H54 (cell line): Measurements from ENCODE around the gene HLF.

Experiments used
- DNase-seq: peaks from one replicate; pipeline ENCODE4 v3.0.0; 2011; ENCODE audit warnings: low spot score, mixed read lengths; ENCODE audit not compliant: insufficient read length
- FAIRE-seq: peaks from 3 replicates; lab custom pipeline; 2011; peaks lifted over from hg19 to GRCh38; lab: Jason Lieb, UNC
- POLR2A ChIP-seq: IDR thresholded peaks from 2 replicates; pipeline ENCODE4 v1.6.1; 2011; ENCODE audit warnings: low read depth, mild to moderate bottlenecking, low read length

HLF gene

DNA sequence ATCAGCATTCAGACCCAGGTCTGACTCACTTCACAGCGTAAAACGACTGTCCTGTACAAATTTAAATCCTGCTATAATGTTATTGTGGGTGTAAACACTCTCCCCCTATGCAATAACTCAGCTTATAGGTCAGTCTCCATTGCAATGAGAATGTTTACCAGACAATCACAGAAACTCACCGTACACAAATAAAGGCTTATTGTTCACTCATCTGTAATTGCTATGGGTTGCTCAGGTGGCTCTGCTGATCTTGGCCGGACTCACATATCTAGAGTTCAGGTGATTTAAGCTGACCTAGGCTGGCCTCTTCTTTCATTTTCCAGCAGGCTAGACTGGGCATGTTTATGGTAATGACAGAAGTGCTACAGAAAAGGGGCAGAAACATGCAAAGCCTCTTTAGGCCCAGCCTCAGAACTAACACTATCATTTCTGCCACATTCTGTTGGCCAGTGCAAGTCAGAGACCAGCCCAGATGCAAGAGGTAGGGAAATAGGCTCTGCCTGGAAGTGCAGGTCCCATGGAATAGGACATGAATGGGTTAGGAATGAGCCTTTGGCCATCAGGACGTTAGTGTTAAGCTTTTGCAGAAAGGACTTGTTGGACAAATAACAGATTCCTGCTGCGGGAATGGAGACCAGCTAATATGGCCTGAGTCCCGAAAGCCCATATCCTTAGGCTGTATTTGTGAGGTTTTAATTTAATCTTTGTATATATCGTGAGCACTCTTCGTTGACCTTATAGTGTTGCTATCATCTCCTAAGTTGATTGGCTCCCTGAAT lies 44.0 kb downstream of the HLF start:
- no peak for DNase-seq
- no peak for FAIRE-seq
- TF ChIP-seq POLR2A = no peak

GRCh38 chr17:55311767-55312375 lies 47.1 kb downstream of the HLF start:
- FAIRE-seq (no peak), DNase-seq (no peak)
- no peak for TF ChIP-seq POLR2A

DNA sequence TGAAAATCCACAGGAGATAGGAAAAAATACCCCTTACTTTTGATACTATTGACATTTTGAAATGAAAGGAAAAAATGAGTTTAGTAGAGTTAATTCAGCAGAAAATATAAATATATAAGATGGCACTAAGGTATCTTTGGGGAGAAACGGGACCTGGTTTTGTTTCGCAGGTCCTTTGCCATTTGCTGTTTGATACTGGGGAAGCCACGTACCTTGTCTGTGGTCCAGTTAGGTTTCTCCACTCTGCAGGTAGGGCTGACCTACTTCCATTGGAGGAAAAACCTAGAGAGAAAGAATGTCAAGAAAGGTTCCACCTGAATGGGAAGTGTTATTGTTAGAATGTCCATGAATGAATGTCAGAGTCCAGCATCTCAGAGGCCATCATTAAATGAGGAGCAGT lies 48.1 kb downstream of the HLF start:
- no peak for DNase-seq
- TF ChIP-seq POLR2A = no peak
- FAIRE-seq = no peak

DNA sequence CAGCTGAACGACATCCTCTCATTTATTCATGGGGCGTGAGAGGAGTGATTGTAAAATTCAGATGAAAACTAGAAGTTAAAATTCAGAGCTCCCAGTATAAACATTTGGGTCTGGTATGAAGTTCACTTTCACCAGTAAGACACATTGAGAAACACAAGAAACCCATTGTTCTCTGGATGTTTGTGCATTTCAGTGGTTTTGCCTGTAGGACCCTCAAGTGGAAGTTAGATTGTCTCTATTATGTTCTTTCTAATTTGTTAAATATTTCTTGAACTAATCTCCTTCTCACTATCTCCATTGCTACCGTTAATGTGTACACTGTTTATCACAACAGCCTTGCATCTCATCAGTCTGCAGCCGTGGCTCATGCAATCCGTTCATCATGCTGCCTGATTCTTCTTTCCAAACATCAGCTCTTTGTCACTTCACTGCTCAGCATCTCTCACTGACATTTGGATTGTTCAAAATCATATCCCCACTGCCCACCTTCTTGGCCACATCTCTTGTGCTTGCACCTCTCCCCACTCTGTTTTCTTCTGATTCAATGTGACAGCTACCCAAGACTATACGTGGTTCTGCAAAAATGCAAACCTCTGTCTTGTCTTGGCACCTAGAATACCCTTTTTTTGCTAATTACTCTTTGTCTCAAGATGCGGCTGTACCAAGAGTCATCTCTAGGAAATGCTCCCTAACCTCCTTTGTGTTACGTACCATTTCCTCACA lies 49.5 kb downstream of the HLF start:
- FAIRE-seq (no peak), DNase-seq (no peak)
- no peak for TF ChIP-seq POLR2A

DNA sequence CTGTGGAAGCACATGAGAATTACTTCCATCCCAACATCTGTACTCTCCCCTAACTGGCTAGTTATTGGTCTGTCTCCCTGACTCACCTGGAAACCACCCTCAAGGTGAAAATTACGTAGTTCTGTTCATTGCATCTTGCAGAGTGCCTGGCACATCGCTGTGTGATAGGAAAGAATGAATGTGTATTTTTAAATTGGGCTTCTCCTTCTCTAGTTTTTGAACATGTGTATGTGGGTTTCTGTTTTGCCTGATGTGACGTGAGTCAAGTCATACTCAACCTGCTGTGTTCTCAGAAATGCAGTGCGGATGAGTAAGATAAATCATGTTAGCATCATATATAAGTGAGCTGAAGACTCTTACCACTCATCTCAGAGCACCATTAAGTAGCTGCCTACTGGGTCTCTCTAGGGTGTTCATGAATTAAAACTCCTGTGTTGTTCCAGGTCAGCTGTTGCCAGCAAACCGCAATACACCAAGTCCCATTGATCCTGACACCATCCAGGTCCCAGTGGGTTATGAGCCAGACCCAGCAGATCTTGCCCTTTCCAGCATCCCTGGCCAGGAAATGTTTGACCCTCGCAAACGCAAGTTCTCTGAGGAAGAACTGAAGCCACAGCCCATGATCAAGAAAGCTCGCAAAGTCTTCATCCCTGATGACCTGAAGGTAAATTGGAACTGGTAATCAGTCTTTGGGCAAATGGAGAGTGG lies 50.2 kb downstream of the HLF start:
- TF ChIP-seq POLR2A = no peak
- no peak for DNase-seq
- FAIRE-seq = no peak

DNA sequence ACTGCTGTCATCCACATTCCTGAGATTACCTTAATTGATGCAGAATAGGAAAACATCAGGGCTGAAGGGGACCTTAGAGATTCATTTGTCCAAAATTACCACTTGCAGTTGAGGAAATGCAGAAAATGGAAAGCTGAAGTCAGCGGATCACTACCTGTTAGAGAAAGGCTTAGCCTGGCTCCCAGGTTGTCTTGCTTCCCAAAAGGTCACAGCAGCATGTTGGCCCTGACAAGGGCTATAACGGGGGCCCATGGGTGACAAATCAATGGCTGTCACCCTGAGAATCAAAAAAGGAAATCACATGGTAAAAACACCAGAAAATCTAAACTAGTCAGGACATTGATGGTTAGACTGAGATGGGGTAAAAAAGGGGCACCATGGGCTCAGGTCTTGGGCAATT lies 51.7 kb downstream of the HLF start:
- DNase-seq (no peak), FAIRE-seq (no peak)
- TF ChIP-seq POLR2A = no peak

DNA sequence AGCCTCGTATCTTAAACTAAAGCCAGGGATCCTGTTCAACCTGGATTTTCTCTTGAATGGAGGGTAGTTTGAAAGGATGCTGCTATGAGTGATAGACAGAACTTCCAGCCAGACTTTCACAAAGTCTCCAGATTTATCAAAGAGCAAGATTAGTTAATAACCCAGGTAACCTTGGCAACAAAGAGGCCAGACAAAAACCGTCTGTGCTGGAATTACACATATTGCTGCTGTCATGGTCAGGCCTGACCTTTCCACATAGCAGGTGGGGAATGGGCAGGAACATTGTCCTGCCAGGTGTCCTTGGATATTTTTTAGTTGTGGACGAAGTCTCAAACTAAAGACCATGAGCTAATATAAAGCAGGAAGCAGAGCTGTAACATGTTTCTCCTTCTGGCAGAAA lies 52.5 kb downstream of the HLF start:
- FAIRE-seq = no peak
- TF ChIP-seq POLR2A = no peak
- DNase-seq = no peak

GRCh38 chr17:55318081-55318480 lies 53.3 kb downstream of the HLF start:
- no peak for TF ChIP-seq POLR2A
- DNase-seq (no peak), FAIRE-seq (no peak)

DNA sequence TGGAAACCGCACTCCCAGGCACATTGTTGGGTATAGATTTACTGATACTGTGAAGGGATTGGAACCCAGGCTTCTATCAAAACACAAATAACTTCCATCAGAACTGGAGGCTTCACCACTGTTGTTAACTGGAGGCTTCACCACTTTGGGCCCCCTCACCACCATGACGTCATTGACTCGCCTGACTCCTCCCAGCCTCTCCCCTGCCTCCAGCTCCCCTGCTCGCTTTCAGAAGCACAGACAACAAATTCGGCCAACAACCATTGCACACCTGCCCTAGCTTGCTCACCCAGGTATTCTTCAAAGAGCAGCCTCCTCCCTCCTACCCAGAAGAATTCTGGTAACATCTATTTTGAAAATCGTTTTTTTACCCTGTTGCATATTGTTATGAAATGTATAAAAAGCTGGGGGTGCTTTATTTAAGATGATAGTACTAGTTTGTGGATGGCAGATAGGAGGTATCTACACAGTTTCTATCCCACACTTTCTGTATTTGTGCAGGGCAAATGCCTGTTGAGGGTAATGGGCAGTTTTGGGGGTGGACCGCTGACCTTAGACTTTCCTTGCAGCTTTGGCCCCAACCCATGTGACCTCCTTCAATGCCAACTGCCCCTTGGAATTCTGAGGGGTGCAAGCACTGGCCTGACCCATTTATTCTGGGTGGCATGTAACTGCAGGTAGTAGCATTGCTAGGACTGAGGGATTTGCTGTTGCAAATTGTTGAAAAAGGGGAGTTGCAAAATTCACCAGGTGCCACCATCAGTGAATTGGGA lies 54.1 kb downstream of the HLF start:
- TF ChIP-seq POLR2A = no peak
- FAIRE-seq = no peak
- DNase-seq = no peak

GRCh38 chr17:55319933-55320593 lies 55.3 kb downstream of the HLF start:
- TF ChIP-seq POLR2A = no peak
- DNase-seq (no peak), FAIRE-seq (no peak)

GRCh38 chr17:55320594-55321426 lies 56.0 kb downstream of the HLF start:
- no peak for TF ChIP-seq POLR2A
- no peak for DNase-seq
- FAIRE-seq = no peak

- no peak for TF ChIP-seq POLR2A
- DNase-seq (no peak), FAIRE-seq (no peak)
Measured at GRCh38 chr17:55321427-55322060, 56.8 kb downstream of the HLF start.
